Caco-2 (cell line): Measurements from ENCODE around the gene MUC12. TPM values are rescaled to one million over a fixed set of nuclear protein-coding genes. Genes with fewer than 3 reads are reported as not detected.
A peak's percentile ranks its signal among the peaks of the same experiment; 100 is the strongest.
"Not testable (repeated sequence)": the region's sequence is repeated elsewhere in the genome, so short reads cannot be mapped to it uniquely, and the experiment has no call there.

ENCODE experiments used
- BruUV-seq: library from RNA; stranded (reverse); fragments of 400-500 nt; replicated peaks from 2 replicates; lab custom pipeline; 2021; lab: Mats Ljungman, UMichigan
- CTCF ChIA-PET: fragments of 300-600 bp; sonication (Branson Sonifier 250); formaldehyde crosslinking; loops from one replicate; lab custom pipeline; 2022; ENCODE audit warnings: antibody characterized with exemption; lab: Charles Lee
- POLR2A ChIA-PET: fragments of 300-600 bp; sonication (Branson Sonifier 250); formaldehyde crosslinking; loops from one replicate; lab custom pipeline; 2022; ENCODE audit warnings: antibody characterized with exemption; lab: Charles Lee
- DNase-seq, 2 experiments: peaks; one replicate each; pipeline versions ENCODE4 v3.0.0 to v3.0.0-alpha.2; 2020 to 2022
- H3K27me3 ChIP-seq: replicated peaks from 2 replicates; pipeline ENCODE4 v1.6.0; 2011; ENCODE audit warnings: low read length; ENCODE audit not compliant: control insufficient read depth, insufficient read depth
- H3K36me3 ChIP-seq: 2 replicates; pipeline ENCODE4 v1.5.1; 2011; ENCODE audit warnings: low read length; ENCODE audit not compliant: control insufficient read depth, insufficient read depth
- H3K4me1 ChIP-seq: fragments of 250-450 bp; sonication (Bioruptor Pico); 2 replicates; pipeline ENCODE4 v1.5.1; 2020; ENCODE audit warnings: mild to moderate bottlenecking
- H3K4me3 ChIP-seq: 2 replicates; pipeline ENCODE4 v1.5.1; 2011; ENCODE audit warnings: low read depth, mild to moderate bottlenecking, control low read depth, low read length
- H3K9me3 ChIP-seq: fragments of 250-450 bp; sonication (Bioruptor Pico); 2 replicates; pipeline ENCODE4 v1.5.1; 2020; ENCODE audit warnings: mild to moderate bottlenecking, moderate library complexity
- H3K27ac Mint-ChIP-seq: one replicate; pipeline ENCODE4 v1.8.0; 2022; ENCODE audit warnings: mixed read lengths; ENCODE audit not compliant: unreplicated experiment
- H3K27me3 Mint-ChIP-seq: one replicate; pipeline ENCODE4 v1.8.0; 2022; ENCODE audit warnings: mixed read lengths; ENCODE audit not compliant: insufficient read depth, unreplicated experiment
- H3K36me3 Mint-ChIP-seq: one replicate; pipeline ENCODE4 v1.8.0; 2022; ENCODE audit warnings: mild to moderate bottlenecking, mixed read lengths; ENCODE audit not compliant: insufficient read depth, unreplicated experiment
- H3K4me1 Mint-ChIP-seq: one replicate; pipeline ENCODE4 v1.8.0; 2022; ENCODE audit warnings: low read depth, mixed read lengths; ENCODE audit not compliant: unreplicated experiment
- H3K4me3 Mint-ChIP-seq: one replicate; pipeline ENCODE4 v1.8.0; 2022; ENCODE audit warnings: mild to moderate bottlenecking, moderate library complexity, mixed read lengths; ENCODE audit not compliant: unreplicated experiment
- H3K9me3 Mint-ChIP-seq: one replicate; pipeline ENCODE4 v1.8.0; 2022; ENCODE audit warnings: mixed read lengths; ENCODE audit not compliant: unreplicated experiment
- intact Hi-C: fragments of 100-400 bp; cut with micrococcal nuclease; formaldehyde crosslinking; loops from one replicate; pipeline ENCODE4 v1.10.0; 2022; ENCODE audit not compliant: unreplicated experiment
- total RNA-seq: library from RNA; stranded (reverse); gene quantifications from 2 replicates; pipeline ENCODE4 v1.2.3, GENCODE V29; 2022
- TF ChIP-seq, protein P1 (sequence below), 2 experiments: fragments of 200-600 bp in 1 of 2; IDR thresholded peaks; 1 replicate in 1 of 2; 2 replicates in 1 of 2; pipeline versions ENCODE4 v1.5.1 to v1.8.0; 2011 to 2022; ENCODE audit warnings: antibody characterized with exemption in 1 of 2, control low read depth in 1 of 2, inconsistent platforms in 1 of 2, low read depth in 1 of 2, low read length in 1 of 2, mild to moderate bottlenecking in 1 of 2, moderate library complexity in 1 of 2; ENCODE audit not compliant: insufficient read depth in 1 of 2, severe bottlenecking in 1 of 2, unreplicated experiment in 1 of 2

Gene MUC12
- total RNA-seq, 1 experiment from 2014 or later = 0.16 TPM

- Mint-ChIP-seq H3K4me1 (peaks cover 19% of the 10 kb centered on the region), H3K36me3 (peaks cover 27% of the 10 kb centered on the region), H3K9me3 (peaks cover 10% of the 10 kb centered on the region), H3K27me3 (no peaks in the 10 kb centered on the region), H3K27ac (peak overlapping the region; percentile 58), H3K4me3 (peak overlapping the region; percentile 27)
- H3K4me3 ChIP-seq = no peak overlapping the region
- no peaks in the 10 kb centered on the region for H3K27me3 ChIP-seq
- DNase-seq = peak in 1 of 2 experiments; percentile 57
- H3K4me1 ChIP-seq = peaks cover 47% of the 10 kb centered on the region
- H3K36me3 ChIP-seq = no peaks in the 10 kb centered on the region
- intact Hi-C loops = no loop called here
- TF ChIP-seq, protein P1, sequence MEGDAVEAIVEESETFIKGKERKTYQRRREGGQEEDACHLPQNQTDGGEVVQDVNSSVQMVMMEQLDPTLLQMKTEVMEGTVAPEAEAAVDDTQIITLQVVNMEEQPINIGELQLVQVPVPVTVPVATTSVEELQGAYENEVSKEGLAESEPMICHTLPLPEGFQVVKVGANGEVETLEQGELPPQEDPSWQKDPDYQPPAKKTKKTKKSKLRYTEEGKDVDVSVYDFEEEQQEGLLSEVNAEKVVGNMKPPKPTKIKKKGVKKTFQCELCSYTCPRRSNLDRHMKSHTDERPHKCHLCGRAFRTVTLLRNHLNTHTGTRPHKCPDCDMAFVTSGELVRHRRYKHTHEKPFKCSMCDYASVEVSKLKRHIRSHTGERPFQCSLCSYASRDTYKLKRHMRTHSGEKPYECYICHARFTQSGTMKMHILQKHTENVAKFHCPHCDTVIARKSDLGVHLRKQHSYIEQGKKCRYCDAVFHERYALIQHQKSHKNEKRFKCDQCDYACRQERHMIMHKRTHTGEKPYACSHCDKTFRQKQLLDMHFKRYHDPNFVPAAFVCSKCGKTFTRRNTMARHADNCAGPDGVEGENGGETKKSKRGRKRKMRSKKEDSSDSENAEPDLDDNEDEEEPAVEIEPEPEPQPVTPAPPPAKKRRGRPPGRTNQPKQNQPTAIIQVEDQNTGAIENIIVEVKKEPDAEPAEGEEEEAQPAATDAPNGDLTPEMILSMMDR (IDR thresholded peaks at IDR 0.05; ENCODE audit: insufficient read depth in 1 of 2, low read depth in 1 of 2, low read length in 1 of 2, severe bottlenecking in 1 of 2, unreplicated experiment in 1 of 2) = no peak
- H3K9me3 ChIP-seq = peaks cover 23% of the 10 kb centered on the region
- POLR2A ChIA-PET = no interaction called here
- BruUV-seq = TSS peak; percentile 98
- CTCF ChIA-PET = interaction anchor here (0.6 kb wide), 1 partner anchor 29 kb away, joined by 3 read pairs; no protein-coding TSS in a partner anchor
These were observed 39.6 kb upstream of the MUC12 start for GRCh38 chr7:100929808-100930174.

- POLR2A ChIA-PET = no interaction called here
- peak in 1 of 2 experiments; percentile 44 for DNase-seq
- Mint-ChIP-seq H3K4me1 (peaks cover 19% of the 10 kb centered on the region), H3K36me3 (peaks cover 29% of the 10 kb centered on the region), H3K9me3 (peaks cover 26% of the 10 kb centered on the region), H3K27me3 (no peaks in the 10 kb centered on the region), H3K27ac (peak overlapping the region; percentile 39), H3K4me3 (no peak overlapping the region)
- intact Hi-C loops = loop anchor here (2.0 kb wide), 1 partner anchor 37 kb away; no protein-coding TSS in a partner anchor
- no peak overlapping the region for H3K4me3 ChIP-seq
- H3K4me1 ChIP-seq = peaks cover 37% of the 10 kb centered on the region
- H3K9me3 ChIP-seq = peaks cover 31% of the 10 kb centered on the region
- no peaks in the 10 kb centered on the region for H3K36me3 ChIP-seq
- no peaks in the 10 kb centered on the region for H3K27me3 ChIP-seq
- TF ChIP-seq, protein P1 (IDR thresholded peaks at IDR 0.05; ENCODE audit: insufficient read depth in 1 of 2, low read depth in 1 of 2, low read length in 1 of 2, severe bottlenecking in 1 of 2, unreplicated experiment in 1 of 2) = no peak
- no TSS peak for BruUV-seq
- CTCF ChIA-PET = no interaction called here
These were observed 35.6 kb upstream of the MUC12 start for GRCh38 chr7:100933734-100934133.

DNA sequence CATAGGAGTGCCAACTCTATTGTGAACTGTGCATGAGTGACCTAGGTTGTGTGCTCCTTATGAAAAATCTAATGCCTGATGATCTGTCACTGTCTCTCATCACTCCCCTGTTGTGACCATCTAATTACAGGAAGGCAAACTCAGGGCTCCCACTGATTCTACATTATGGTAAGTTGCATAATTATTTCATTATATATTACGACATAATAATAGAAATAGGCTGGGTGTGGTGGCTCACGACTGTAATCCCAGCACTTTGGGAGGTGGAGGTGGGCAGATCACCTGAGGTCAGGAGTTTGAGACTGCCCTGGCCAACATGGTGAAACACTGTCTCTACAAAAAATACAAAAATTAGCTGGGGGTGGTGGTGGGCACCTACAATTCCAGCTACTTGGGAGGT, 34.0 kb upstream of the MUC12 start:
- peaks cover 23% of the 10 kb centered on the region for H3K4me1 ChIP-seq
- H3K4me3 ChIP-seq, BruUV-seq, intact Hi-C loops, DNase-seq, H3K27me3 Mint-ChIP-seq, CTCF ChIA-PET, H3K27me3 ChIP-seq, POLR2A ChIA-PET, H3K4me3 Mint-ChIP-seq, H3K36me3 ChIP-seq, H3K27ac Mint-ChIP-seq: not testable (repeated sequence)
- Mint-ChIP-seq H3K9me3 (peaks cover 26% of the 10 kb centered on the region), H3K36me3 (peaks cover 33% of the 10 kb centered on the region), H3K4me1 (peaks cover 14% of the 10 kb centered on the region)
- H3K9me3 ChIP-seq = peaks cover 37% of the 10 kb centered on the region

DNA sequence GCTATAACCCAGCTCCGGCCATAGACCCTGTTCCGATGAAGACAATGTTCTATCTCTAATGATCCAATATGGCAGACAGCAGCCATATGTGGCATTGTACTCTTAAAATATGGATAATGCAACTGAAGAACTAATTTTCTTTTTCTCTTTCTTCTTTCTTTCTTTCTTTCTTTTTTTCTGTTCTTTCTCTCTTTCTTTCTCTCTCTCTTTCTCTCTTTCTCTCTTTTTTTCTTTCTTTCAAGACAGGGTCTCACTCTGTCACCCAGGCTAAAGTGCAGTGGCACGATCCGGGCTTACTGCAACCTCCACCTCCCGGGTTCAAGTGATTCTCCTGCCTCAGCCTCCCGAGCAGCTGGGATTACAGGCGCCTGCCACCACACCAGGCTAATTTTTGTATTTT, 33.2 kb upstream of the MUC12 start:
- POLR2A ChIA-PET, H3K4me1 Mint-ChIP-seq, intact Hi-C loops, H3K27me3 Mint-ChIP-seq, H3K4me3 ChIP-seq, H3K27me3 ChIP-seq, H3K27ac Mint-ChIP-seq, H3K4me3 Mint-ChIP-seq, CTCF ChIA-PET, DNase-seq, H3K36me3 ChIP-seq, BruUV-seq: not testable (repeated sequence)
- peaks cover 32% of the 10 kb centered on the region for H3K36me3 Mint-ChIP-seq
- Histone ChIP-seq H3K4me1 (peaks cover 15% of the 10 kb centered on the region), H3K9me3 (peaks cover 40% of the 10 kb centered on the region)
- H3K9me3 Mint-ChIP-seq = peaks cover 26% of the 10 kb centered on the region
